Aortic smooth muscle cell (primary cell): ENCODE data around the gene ZNF687. TPM values are rescaled to one million over a fixed set of nuclear protein-coding genes. Genes with fewer than 3 reads are reported as not detected.

Experiments used
- total RNA-seq: library from RNA; depleted of rRNA; stranded (reverse); fragments of >200 nt; gene quantifications from 2 replicates; pipeline ENCODE4 v1.2.3, GENCODE V29; 2014

Gene ZNF687
- 9.0 TPM in 2 replicates for total RNA-seq

GRCh38 chr1:151281969-151282882 is at the start of gene ZNF687:
TSS of gene ZNF687 (plus strand) at chr1:151282299. CDS start at chr1:151286292, 3,993 bp downstream.

GRCh38 chr1:151254217-151255213 is 27.6 kb upstream of the ZNF687 start, which contains the start of gene PSMD4:
TSS of gene PSMD4 (plus strand) at chr1:151254734. CDS start at chr1:151254783, 49 bp downstream.

GRCh38 chr1:151327223-151327902 is 45.3 kb downstream of the ZNF687 start, which contains the start of gene PI4KB:
TSS of gene PI4KB (minus strand) at chr1:151327416. CDS start at chr1:151316481, 10,935 bp downstream.

Other genes with a start within 250 kb of the ZNF687 start
- gene BNIPL, start 245.7 kb upstream of the ZNF687 start, total RNA-seq = 0.25 and 0.40 TPM in 2 replicates
- 0.92 and 1.2 TPM in 2 replicates for gene C1orf56, start 234.5 kb upstream of the ZNF687 start, total RNA-seq
- 54.8 and 56.1 TPM in 2 replicates for gene CDC42SE1, start 222.7 kb upstream of the ZNF687 start, total RNA-seq
- 4.2 and 4.5 TPM in 2 replicates for gene MLLT11, start 221.9 kb upstream of the ZNF687 start, total RNA-seq
- gene GABPB2, start 211.5 kb upstream of the ZNF687 start, total RNA-seq = 24.0 and 25.0 TPM in 2 replicates
- gene SEMA6C, start 135.7 kb upstream of the ZNF687 start, total RNA-seq = 0.53 and 1.1 TPM in 2 replicates
- not detected in 2 replicates for gene TNFAIP8L2, start 125.7 kb upstream of the ZNF687 start, total RNA-seq
- 5.8 and 6.9 TPM in 2 replicates for gene LYSMD1, start 116.4 kb upstream of the ZNF687 start, total RNA-seq
- 33.3 and 33.8 TPM in 2 replicates for gene SCNM1, start 116.2 kb upstream of the ZNF687 start, total RNA-seq
- 0.56 TPM in 1 of 2 replicates, not detected in the other for gene TMOD4, start 106.3 kb upstream of the ZNF687 start, total RNA-seq
- gene VPS72, start 92.1 kb upstream of the ZNF687 start, total RNA-seq = 44.5 and 44.6 TPM in 2 replicates
- gene PIP5K1A, start 83.7 kb upstream of the ZNF687 start, total RNA-seq = 46.6 and 52.7 TPM in 2 replicates
- 243 and 269 TPM in 2 replicates for gene PSMD4, start 27.6 kb upstream of the ZNF687 start, total RNA-seq
- gene PI4KB, start 45.1 kb downstream of the ZNF687 start, total RNA-seq = 35.9 and 39.4 TPM in 2 replicates
- 38.2 and 38.4 TPM in 2 replicates for gene RFX5, start 65.0 kb downstream of the ZNF687 start, total RNA-seq
- 124 and 125 TPM in 2 replicates for gene SELENBP1, start 90.4 kb downstream of the ZNF687 start, total RNA-seq
- gene PSMB4, start 117.3 kb downstream of the ZNF687 start, total RNA-seq = 368 and 392 TPM in 2 replicates
- 12.0 and 22.3 TPM in 2 replicates for gene POGZ, start 177.2 kb downstream of the ZNF687 start, total RNA-seq
- under 0.01 and 0.06 TPM in 2 replicates for gene CGN, start 229.1 kb downstream of the ZNF687 start, total RNA-seq